ENCODE data around the gene PEX14. TPM values are rescaled to one million over a fixed set of nuclear protein-coding genes. Genes with fewer than 3 reads are reported as not detected.

PEX14 gene
- total and polyA plus RNA-seq, 2 donors (not counting 3 experiments of a cell fraction or from before 2014, with no cell fraction given) = 19.5 to 26.5 TPM

DNA sequence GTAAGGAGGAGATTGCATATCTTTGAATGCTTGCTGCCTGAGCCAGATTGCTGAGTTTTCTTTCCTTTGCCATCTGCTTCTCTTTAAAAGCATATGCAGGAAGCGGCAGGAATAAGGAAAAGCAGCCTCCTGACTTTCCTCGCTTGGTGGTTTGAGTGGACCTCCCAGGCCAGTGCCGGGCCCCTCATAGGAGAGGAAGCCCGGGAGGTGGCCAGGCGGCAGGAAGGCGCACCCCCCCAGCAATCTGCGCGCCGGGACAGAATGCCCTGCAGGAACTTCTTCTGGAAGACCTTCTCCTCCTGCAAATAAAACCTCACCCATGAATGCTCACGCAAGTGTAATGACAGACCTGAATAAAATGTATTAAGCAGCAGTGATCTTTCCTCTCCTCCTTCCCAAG, 23.5 kb upstream of the PEX14 start:
- peaks cover 9% of the 10 kb centered on the region for H3K4me1 ChIP-seq (ENCODE audit: control insufficient read depth, extremely low read depth, insufficient read depth, low read length)
- intact Hi-C loops (cut with micrococcal nuclease) = no loop called here
- CTCF ChIA-PET = interaction anchor here (3.0 kb wide), 1 partner anchor 43 kb away, joined by 17 read pairs; no protein-coding TSS in a partner anchor
- H3K9me3 ChIP-seq (replicated peaks; ENCODE audit: control insufficient read depth, insufficient read depth, low read length) = no peaks in the 10 kb centered on the region
- peak; percentile 42 for DNase-seq (ENCODE audit: low read depth, low spot score)
- TF ChIP-seq POLR2A (IDR thresholded peaks at IDR 0.05; ENCODE audit: low read depth, low read length) (no peak), FOS (IDR thresholded peaks at IDR 0.05; ENCODE audit: borderline replicate concordance, insufficient read depth, low read length) (no peak), GATA2 (IDR thresholded peaks at IDR 0.05; ENCODE audit: insufficient read depth, insufficient read length, low read depth, low read length) (no peak), MYC (IDR thresholded peaks at IDR 0.05; ENCODE audit: low read depth, low read length) (no peak), EZH2 (IDR thresholded peaks at IDR 0.05; ENCODE audit: borderline replicate concordance, low read depth, low read length, severe bottlenecking) (no peak), POLR2AphosphoS5 (IDR thresholded peaks at IDR 0.05; ENCODE audit: insufficient read depth, low read depth, low read length) (no peak), JUN (IDR thresholded peaks at IDR 0.05; ENCODE audit: borderline replicate concordance, insufficient read depth, insufficient read length, low read depth) (no peak)
- TF ChIP-seq, protein P1, sequence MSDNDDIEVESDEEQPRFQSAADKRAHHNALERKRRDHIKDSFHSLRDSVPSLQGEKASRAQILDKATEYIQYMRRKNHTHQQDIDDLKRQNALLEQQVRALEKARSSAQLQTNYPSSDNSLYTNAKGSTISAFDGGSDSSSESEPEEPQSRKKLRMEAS (IDR thresholded peaks at IDR 0.05; ENCODE audit: insufficient read depth, insufficient read length) = no peak
- TF ChIP-seq, protein P2, sequence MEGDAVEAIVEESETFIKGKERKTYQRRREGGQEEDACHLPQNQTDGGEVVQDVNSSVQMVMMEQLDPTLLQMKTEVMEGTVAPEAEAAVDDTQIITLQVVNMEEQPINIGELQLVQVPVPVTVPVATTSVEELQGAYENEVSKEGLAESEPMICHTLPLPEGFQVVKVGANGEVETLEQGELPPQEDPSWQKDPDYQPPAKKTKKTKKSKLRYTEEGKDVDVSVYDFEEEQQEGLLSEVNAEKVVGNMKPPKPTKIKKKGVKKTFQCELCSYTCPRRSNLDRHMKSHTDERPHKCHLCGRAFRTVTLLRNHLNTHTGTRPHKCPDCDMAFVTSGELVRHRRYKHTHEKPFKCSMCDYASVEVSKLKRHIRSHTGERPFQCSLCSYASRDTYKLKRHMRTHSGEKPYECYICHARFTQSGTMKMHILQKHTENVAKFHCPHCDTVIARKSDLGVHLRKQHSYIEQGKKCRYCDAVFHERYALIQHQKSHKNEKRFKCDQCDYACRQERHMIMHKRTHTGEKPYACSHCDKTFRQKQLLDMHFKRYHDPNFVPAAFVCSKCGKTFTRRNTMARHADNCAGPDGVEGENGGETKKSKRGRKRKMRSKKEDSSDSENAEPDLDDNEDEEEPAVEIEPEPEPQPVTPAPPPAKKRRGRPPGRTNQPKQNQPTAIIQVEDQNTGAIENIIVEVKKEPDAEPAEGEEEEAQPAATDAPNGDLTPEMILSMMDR (IDR thresholded peaks at IDR 0.05; ENCODE audit: extremely low read depth in 1 of 2, insufficient read depth in 1 of 2, low read depth in 1 of 2, low read length in 2 of 2) = no peak
- no peaks in the 10 kb centered on the region for H4K20me1 ChIP-seq (replicated peaks; ENCODE audit: control insufficient read depth, extremely low read depth, insufficient read depth, low read length)
- H3K4me3 ChIP-seq (replicated peaks in 1 of 3; ENCODE audit: insufficient read depth in 1 of 3, low read depth in 1 of 3, low read length in 3 of 3) = peak overlapping the region in 2 of 3 experiments; percentile 18 to 27
- peak; percentile 91 for FAIRE-seq
- dilution Hi-C loops (cut with MboI; ENCODE audit: extremely low pct_ligation_motif_present, low sequenced_read_pairs) = no loop called here
- H3K27me3 ChIP-seq (ENCODE audit: control insufficient read depth in 2 of 2, insufficient read depth in 2 of 2, low read length in 2 of 2) = no peaks in the 10 kb centered on the region
- H2AFZ ChIP-seq (ENCODE audit: low read depth, low read length) = peak overlapping the region; percentile 63
- H3K79me2 ChIP-seq (ENCODE audit: control insufficient read depth, insufficient read depth, low read length) = no peaks in the 10 kb centered on the region
- no TSS peak for BruUV-seq (replicated peaks)
- H3K9ac ChIP-seq (replicated peaks; ENCODE audit: extremely low read depth, insufficient read depth, low read length) = peak overlapping the region; percentile 19
- no peak overlapping the region for H3K27ac ChIP-seq (ENCODE audit: insufficient read depth, low read depth, low read length)
- peak overlapping the region; percentile 84 for H3K4me2 ChIP-seq (ENCODE audit: insufficient read depth, low read length)
- POLR2A ChIA-PET = interaction anchor here (0.6 kb wide), 1 partner anchor 9 kb away, joined by 4 read pairs; no protein-coding TSS in a partner anchor
- H3K36me3 ChIP-seq (ENCODE audit: control insufficient read depth in 2 of 2, extremely low read depth in 1 of 2, insufficient read depth in 2 of 2, low read length in 2 of 2) = no peaks in the 10 kb centered on the region
- H3K9me1 ChIP-seq (replicated peaks; ENCODE audit: control insufficient read depth, extremely low read depth, insufficient read depth, low read length) = no peaks in the 10 kb centered on the region

Data from endothelial cell of umbilical vein (primary cell).